Activated T-helper 1 cell treated with anti-CD3 and anti-CD28 coated beads, Interleukin-12 subunit alpha, Interleukin-12 subunit beta, Interleukin-2, Interleukin-4 antibody, amounts not matched to agents 30 ng/mL and 10 ng/mL and 1 ng/mL, durations not matched to agents 14 hours and 24 hours and 36 hours (primary cell): ENCODE data around the gene ANO2. TPM values are rescaled to one million over a fixed set of nuclear protein-coding genes. Genes with fewer than 3 reads are reported as not detected.

Experiments used
- DNase-seq: peaks from one replicate; pipeline ENCODE4 v3.0.0; 2021; ENCODE audit warnings: low spot score
- H3K27ac Mint-ChIP-seq: one replicate; pipeline ENCODE4 v1.8.0; 2021; ENCODE audit warnings: mild to moderate bottlenecking, mixed read lengths
- H3K27me3 Mint-ChIP-seq: one replicate; pipeline ENCODE4 v1.8.0; 2022; ENCODE audit warnings: mild to moderate bottlenecking, moderate library complexity, mixed read lengths; ENCODE audit not compliant: insufficient read depth
- H3K36me3 Mint-ChIP-seq: one replicate; pipeline ENCODE4 v1.8.0; 2021; ENCODE audit warnings: low read depth, mixed read lengths
- H3K4me1 Mint-ChIP-seq: one replicate; pipeline ENCODE4 v1.8.0; 2021; ENCODE audit warnings: low read depth, mixed read lengths
- H3K4me3 Mint-ChIP-seq: one replicate; pipeline ENCODE4 v1.8.0; 2021; ENCODE audit warnings: mild to moderate bottlenecking, moderate library complexity, mixed read lengths
- H3K9me3 Mint-ChIP-seq: one replicate; pipeline ENCODE4 v1.8.0; 2021; ENCODE audit warnings: mixed read lengths
- intact Hi-C: fragments of 100-400 bp; cut with micrococcal nuclease; formaldehyde crosslinking; loops from one replicate; pipeline ENCODE4 v1.15.1; 2024
- total RNA-seq: library from RNA; stranded (reverse); gene quantifications from 2 replicates; pipeline ENCODE4 v1.2.3, GENCODE V29; 2022

ANO2 gene
- total RNA-seq, 1 donor from 2014 or later, result not detected

GRCh38 chr12:5535541-5535940 is 409.5 kb downstream of the ANO2 start:
- intact Hi-C loops, result no loop called here
- Mint-ChIP-seq H3K4me1 (no peaks in the 10 kb centered on the region), H3K36me3 (no peaks in the 10 kb centered on the region), H3K27ac (no peak overlapping the region), H3K27me3 (peaks cover 7% of the 10 kb centered on the region), H3K4me3 (no peak overlapping the region), H3K9me3 (no peaks in the 10 kb centered on the region)
- DNase-seq, result no peak

- H3K4me3 Mint-ChIP-seq, result no peak overlapping the region
- no peak for DNase-seq
- H3K27me3 Mint-ChIP-seq, result peaks cover 7% of the 10 kb centered on the region
- no peaks in the 10 kb centered on the region for H3K36me3 Mint-ChIP-seq
- H3K4me1 Mint-ChIP-seq, result no peaks in the 10 kb centered on the region
- H3K27ac Mint-ChIP-seq, result no peak overlapping the region
- no peaks in the 10 kb centered on the region for H3K9me3 Mint-ChIP-seq
- intact Hi-C loops, result no loop called here
Measured at GRCh38 chr12:5534426-5535199, 410.4 kb downstream of the ANO2 start.

GRCh38 chr12:5533368-5533767 is 411.7 kb downstream of the ANO2 start:
- intact Hi-C loops, result no loop called here
- H3K4me3 Mint-ChIP-seq, result no peak overlapping the region
- H3K27me3 Mint-ChIP-seq, result peaks cover 6% of the 10 kb centered on the region
- no peak for DNase-seq
- no peaks in the 10 kb centered on the region for H3K4me1 Mint-ChIP-seq
- H3K36me3 Mint-ChIP-seq, result no peaks in the 10 kb centered on the region
- no peaks in the 10 kb centered on the region for H3K9me3 Mint-ChIP-seq
- H3K27ac Mint-ChIP-seq, result no peak overlapping the region

- DNase-seq, result no peak
- no peaks in the 10 kb centered on the region for H3K36me3 Mint-ChIP-seq
- H3K4me1 Mint-ChIP-seq, result no peaks in the 10 kb centered on the region
- no peaks in the 10 kb centered on the region for H3K9me3 Mint-ChIP-seq
- H3K27ac Mint-ChIP-seq, result no peak overlapping the region
- peaks cover 2% of the 10 kb centered on the region for H3K27me3 Mint-ChIP-seq
- no peak overlapping the region for H3K4me3 Mint-ChIP-seq
- intact Hi-C loops, result no loop called here
Measured at GRCh38 chr12:5525783-5526367, 419.2 kb downstream of the ANO2 start.

- Mint-ChIP-seq H3K36me3 (no peaks in the 10 kb centered on the region), H3K4me1 (no peaks in the 10 kb centered on the region), H3K4me3 (no peak overlapping the region), H3K9me3 (no peaks in the 10 kb centered on the region), H3K27ac (no peak overlapping the region), H3K27me3 (peaks cover 2% of the 10 kb centered on the region)
- intact Hi-C loops, result no loop called here
- no peak for DNase-seq
Measured at GRCh38 chr12:5524769-5525436, 420.2 kb downstream of the ANO2 start.

GRCh38 chr12:5524116-5524768 is 420.8 kb downstream of the ANO2 start:
- no peaks in the 10 kb centered on the region for H3K36me3 Mint-ChIP-seq
- intact Hi-C loops, result no loop called here
- DNase-seq, result no peak
- H3K27me3 Mint-ChIP-seq, result peaks cover 2% of the 10 kb centered on the region
- H3K4me3 Mint-ChIP-seq, result no peak overlapping the region
- no peaks in the 10 kb centered on the region for H3K4me1 Mint-ChIP-seq
- no peaks in the 10 kb centered on the region for H3K9me3 Mint-ChIP-seq
- no peak overlapping the region for H3K27ac Mint-ChIP-seq

GRCh38 chr12:5523396-5524115 is 421.5 kb downstream of the ANO2 start:
- H3K4me1 Mint-ChIP-seq, result no peaks in the 10 kb centered on the region
- intact Hi-C loops, result no loop called here
- no peaks in the 10 kb centered on the region for H3K36me3 Mint-ChIP-seq
- H3K9me3 Mint-ChIP-seq, result no peaks in the 10 kb centered on the region
- no peak overlapping the region for H3K4me3 Mint-ChIP-seq
- H3K27ac Mint-ChIP-seq, result no peak overlapping the region
- H3K27me3 Mint-ChIP-seq, result peaks cover 2% of the 10 kb centered on the region
- no peak for DNase-seq

- intact Hi-C loops, result no loop called here
- H3K27me3 Mint-ChIP-seq, result peaks cover 2% of the 10 kb centered on the region
- H3K4me3 Mint-ChIP-seq, result no peak overlapping the region
- H3K9me3 Mint-ChIP-seq, result no peaks in the 10 kb centered on the region
- DNase-seq, result no peak
- H3K36me3 Mint-ChIP-seq, result no peaks in the 10 kb centered on the region
- no peaks in the 10 kb centered on the region for H3K4me1 Mint-ChIP-seq
- H3K27ac Mint-ChIP-seq, result no peak overlapping the region
Measured at GRCh38 chr12:5522432-5523335, 422.4 kb downstream of the ANO2 start.

- no peak for DNase-seq
- Mint-ChIP-seq H3K9me3 (no peaks in the 10 kb centered on the region), H3K4me3 (no peak overlapping the region), H3K36me3 (no peaks in the 10 kb centered on the region), H3K27ac (no peak overlapping the region), H3K4me1 (no peaks in the 10 kb centered on the region), H3K27me3 (no peaks in the 10 kb centered on the region)
- intact Hi-C loops, result no loop called here
Measured at GRCh38 chr12:5521456-5522325, 423.4 kb downstream of the ANO2 start.

GRCh38 chr12:5520831-5521230 is 424.2 kb downstream of the ANO2 start:
- Mint-ChIP-seq H3K27me3 (no peaks in the 10 kb centered on the region), H3K36me3 (no peaks in the 10 kb centered on the region), H3K9me3 (no peaks in the 10 kb centered on the region), H3K4me3 (no peak overlapping the region), H3K27ac (no peak overlapping the region), H3K4me1 (no peaks in the 10 kb centered on the region)
- no peak for DNase-seq
- intact Hi-C loops, result no loop called here

GRCh38 chr12:5520037-5520436 is 425.0 kb downstream of the ANO2 start:
- Mint-ChIP-seq H3K9me3 (no peaks in the 10 kb centered on the region), H3K36me3 (no peaks in the 10 kb centered on the region), H3K27me3 (no peaks in the 10 kb centered on the region), H3K27ac (no peak overlapping the region), H3K4me3 (no peak overlapping the region), H3K4me1 (no peaks in the 10 kb centered on the region)
- no peak for DNase-seq
- intact Hi-C loops, result no loop called here
